ENCODE measurements around the gene SLC6A16.
"Not testable (repeated sequence)": the region's sequence is repeated elsewhere in the genome, so short reads cannot be mapped to it uniquely, and the experiment has no call there.

Gene SLC6A16

GRCh38 chr19:49324801-49325576 is at the start of gene SLC6A16:
TSS of gene SLC6A16 (minus strand) at chr19:49325191. CDS start at chr19:49311347, 13,844 bp downstream.
- no peak for DNase-seq
- in situ Hi-C loops (cut with HindIII; ENCODE audit: low pct_ligation_motif_present, low pct_unique_long_range_greater_than_20kb, low sequenced_read_pairs) = no loop called here

DNA sequence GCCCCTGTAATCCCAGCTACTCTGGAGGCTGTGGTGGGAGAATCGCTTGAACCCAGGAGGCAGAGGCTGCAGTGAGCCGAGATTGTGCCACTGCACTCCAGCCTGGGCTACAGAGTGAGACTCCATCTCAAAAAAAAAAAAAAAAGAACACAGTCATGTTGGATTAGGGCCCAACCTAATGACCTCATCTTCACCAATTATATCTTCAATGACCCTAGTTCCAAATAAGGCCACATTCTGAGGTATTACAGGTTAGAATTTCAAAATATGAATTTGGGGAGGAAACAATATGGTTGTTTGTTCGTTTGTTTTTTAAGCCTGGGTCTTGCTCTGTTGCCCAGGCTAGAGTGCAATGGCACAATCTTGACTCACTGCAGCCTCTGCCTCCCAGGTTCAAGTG is 48.2 kb upstream of the SLC6A16 start:
- DNase-seq; in situ Hi-C loops (cut with HindIII; ENCODE audit: low pct_ligation_motif_present, low pct_unique_long_range_greater_than_20kb, low sequenced_read_pairs): not testable (repeated sequence)

DNA sequence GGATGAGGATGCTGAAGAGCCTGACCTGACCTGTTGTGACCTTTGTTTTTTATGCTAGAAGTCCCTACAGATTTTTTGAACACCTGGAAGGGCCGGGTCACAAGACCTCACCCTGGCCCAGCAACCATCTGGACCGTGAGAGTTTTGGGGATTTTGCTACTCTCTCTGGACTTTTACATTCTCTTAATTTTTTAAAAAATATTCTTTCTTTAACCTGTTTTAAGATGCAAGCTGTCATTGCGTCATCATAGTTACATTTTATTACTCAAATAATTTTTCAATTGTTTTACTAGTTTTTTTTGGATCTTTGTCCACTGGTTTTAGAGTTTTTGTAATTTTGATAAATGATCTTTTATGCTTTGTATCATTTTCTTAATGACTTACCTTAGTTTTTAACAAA is 46.2 kb upstream of the SLC6A16 start:
- no peak for DNase-seq
- in situ Hi-C loops (cut with HindIII; ENCODE audit: low pct_ligation_motif_present, low pct_unique_long_range_greater_than_20kb, low sequenced_read_pairs) = no loop called here

DNA sequence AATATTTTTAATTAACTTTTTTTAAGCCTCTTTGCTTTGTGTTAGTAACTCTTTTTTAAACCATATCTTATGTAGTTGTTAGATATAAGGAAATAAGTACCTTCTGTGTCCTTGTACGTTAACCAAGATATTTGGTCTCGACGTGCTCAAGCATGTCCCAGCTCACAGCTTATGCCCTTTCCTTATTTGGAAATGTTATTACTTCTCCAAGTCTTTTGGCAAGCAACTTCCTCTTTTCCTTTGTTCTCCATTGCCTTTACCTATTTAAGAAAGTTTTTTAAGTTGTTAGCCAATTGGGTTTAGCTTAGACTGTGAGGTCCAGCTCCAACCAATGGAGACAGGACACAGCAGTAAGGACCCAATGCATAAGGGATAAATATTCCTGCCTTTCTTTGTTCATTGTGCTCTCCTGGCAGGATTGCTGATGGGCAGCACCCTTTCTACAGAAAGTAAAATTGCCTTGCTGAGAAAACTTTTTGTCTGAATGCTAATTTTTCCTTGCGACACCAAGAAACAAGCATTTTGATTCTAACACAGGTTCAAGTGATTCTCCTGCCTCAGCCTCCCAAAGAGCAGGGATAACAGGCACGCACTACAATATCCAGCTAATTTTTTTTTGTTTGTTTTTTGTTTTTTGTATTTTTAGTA is 43.8 kb upstream of the SLC6A16 start:
- no peak for DNase-seq
- in situ Hi-C loops (cut with HindIII; ENCODE audit: low pct_ligation_motif_present, low pct_unique_long_range_greater_than_20kb, low sequenced_read_pairs) = no loop called here

- in situ Hi-C loops (cut with HindIII; ENCODE audit: low pct_ligation_motif_present, low pct_unique_long_range_greater_than_20kb, low sequenced_read_pairs) = no loop called here
- no peak for DNase-seq
Measured at GRCh38 chr19:49366110-49366509, 41.1 kb upstream of the SLC6A16 start.

- in situ Hi-C loops (cut with HindIII; ENCODE audit: low pct_ligation_motif_present, low pct_unique_long_range_greater_than_20kb, low sequenced_read_pairs) = no loop called here
- DNase-seq = no peak
Measured at GRCh38 chr19:49364083-49364737, 39.2 kb upstream of the SLC6A16 start.

DNA sequence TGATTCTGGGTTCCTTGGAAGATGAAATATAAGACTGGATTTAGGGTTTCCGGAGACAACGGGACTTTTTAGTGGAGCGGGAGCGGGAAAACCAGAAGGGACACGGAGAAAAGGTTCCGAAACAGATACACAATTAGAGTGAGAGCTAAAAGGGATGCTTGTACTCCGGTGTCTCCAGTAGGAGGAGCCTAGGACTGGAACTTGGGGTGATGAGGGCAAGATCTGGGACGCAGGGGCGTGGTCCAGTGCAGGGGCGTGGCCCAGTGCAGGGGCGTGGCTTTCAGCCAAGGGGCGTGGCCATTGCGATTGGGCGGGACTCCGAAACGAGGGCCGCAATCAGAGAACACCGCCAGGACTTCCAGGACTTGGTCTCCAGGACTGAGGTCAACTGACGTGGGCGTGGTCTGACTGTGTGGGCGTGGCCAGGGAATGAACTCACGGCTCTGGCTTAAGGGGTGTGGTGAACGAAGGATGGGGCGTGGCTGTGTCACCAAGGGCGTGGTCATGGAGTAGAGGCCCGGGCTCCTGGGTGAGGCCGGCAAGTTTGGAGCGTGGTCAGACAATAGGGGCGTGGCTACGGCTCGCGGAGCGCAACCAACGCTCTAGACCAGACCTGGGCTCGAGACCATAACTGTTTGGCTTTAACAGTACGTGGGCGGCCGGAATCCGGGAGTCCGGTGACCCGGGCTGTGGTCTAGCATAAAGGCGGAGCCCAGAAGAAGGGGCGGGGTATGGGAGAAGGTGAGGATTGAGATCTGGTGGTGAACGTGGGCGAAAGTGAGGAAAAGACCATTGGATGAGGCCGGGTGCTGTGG is 38.5 kb upstream of the SLC6A16 start, which contains the start of gene DKKL1:
Gene DKKL1, plus strand, starts transcription at position 610 of the 815 bp plus-strand sequence. Its CDS starts 122 bp downstream, at position 732.
- in situ Hi-C loops (cut with HindIII; ENCODE audit: low pct_ligation_motif_present, low pct_unique_long_range_greater_than_20kb, low sequenced_read_pairs) = no loop called here
- peak; percentile 98 for DNase-seq

GRCh38 chr19:49362929-49363267 is 37.9 kb upstream of the SLC6A16 start:
- in situ Hi-C loops (cut with HindIII; ENCODE audit: low pct_ligation_motif_present, low pct_unique_long_range_greater_than_20kb, low sequenced_read_pairs) = no loop called here
- DNase-seq = no peak

DNA sequence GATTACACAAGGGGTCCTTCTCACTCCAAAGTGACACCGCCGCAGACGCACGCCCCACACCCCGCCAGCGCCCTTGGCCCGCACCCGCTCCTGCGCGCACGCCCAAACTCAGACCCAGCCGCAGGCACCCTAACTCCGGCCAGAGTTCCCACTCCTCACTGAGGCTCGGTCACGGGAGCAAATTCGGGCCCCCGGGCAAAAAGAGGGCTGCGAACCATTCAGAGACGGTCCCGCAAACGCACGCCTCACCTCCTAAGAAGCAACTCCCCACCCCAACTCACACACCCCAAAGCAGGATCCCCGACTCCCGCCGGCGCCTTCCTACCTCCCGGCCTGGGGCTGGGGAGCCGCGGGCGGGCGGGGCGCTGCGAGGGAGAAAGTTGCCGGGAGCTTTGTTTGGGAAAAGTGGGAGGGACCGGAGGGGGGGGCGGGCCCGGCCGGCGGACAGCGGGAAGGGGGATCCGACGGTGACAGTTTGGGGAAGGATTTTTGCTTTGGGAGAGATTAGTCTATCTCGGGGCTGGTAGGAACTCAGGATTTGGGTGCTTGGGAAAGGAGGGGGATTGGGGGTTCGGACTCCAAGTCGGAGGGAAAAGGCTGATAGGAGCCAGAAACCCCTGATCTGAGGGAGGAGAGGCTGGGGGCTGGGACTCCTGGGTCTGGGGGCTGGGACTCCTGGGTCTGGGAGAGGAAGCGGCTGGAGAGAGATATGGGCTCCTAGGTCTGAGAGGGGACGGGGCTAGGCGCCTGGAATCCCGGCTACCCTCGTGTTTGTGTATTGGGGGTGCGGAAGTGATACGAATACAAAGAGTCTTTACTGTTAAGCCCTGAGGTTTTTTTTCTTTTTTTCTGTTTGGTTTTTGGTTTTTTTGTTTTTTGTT is 37.3 kb upstream of the SLC6A16 start, which contains the start of gene TEAD2:
Gene TEAD2, minus strand, starts transcription at position 369 of the 881 bp plus-strand sequence. CDS start 2,341 bp downstream, outside the sequence.
- in situ Hi-C loops (cut with HindIII; ENCODE audit: low pct_ligation_motif_present, low pct_unique_long_range_greater_than_20kb, low sequenced_read_pairs) = no loop called here
- DNase-seq = peak; percentile 64

- peak; percentile 71 for DNase-seq
- in situ Hi-C loops (cut with HindIII; ENCODE audit: low pct_ligation_motif_present, low pct_unique_long_range_greater_than_20kb, low sequenced_read_pairs) = no loop called here
Measured at GRCh38 chr19:49361438-49362047, 36.6 kb upstream of the SLC6A16 start.

DNA sequence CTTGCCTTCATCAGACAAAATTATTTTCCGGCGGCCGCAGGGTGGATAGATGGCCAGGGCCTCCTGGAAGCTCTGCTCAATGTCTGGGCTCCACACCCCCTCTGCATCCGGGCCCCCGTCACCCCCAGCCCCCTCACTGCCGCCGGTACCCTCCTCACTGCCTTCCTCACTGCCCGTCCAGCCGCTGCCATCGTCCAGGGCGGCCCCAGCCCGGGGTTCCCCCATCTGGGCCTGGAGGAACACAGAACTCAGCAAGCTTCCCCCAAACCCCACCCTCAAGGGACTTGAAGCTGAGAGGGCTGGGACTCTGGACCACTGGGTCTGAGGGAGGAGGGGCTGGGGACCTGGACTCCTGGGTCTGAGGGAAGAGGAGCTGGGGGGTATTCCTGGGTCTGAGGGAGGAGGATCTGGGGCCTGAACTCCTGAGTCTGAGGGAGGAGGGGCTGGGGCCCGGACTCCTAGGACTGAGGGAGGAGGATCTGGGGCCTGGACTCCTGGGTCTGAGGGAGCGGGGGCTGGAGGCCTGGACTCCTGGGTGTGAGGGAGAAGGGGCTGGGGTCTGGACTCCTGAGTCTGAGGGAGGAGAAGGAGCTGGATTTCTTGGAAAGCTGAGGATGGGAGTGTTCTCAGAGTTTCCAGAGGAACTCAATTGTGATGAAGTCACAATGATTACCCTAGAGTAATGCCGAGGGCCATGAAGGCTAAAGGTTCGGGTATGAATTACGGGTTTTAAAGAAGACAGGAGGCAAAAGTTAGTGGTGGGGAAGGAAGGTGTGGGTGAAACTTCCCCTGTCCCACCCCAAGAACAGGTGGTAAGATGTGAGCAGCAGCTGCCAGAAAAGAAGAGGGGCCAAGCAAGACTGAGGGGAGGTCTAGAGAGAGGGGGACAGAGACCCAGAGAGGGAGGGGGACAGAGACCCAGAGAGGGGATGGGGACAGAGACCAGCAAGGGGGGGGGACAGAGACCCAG is 35.1 kb upstream of the SLC6A16 start:
- in situ Hi-C loops (cut with HindIII; ENCODE audit: low pct_ligation_motif_present, low pct_unique_long_range_greater_than_20kb, low sequenced_read_pairs) = no loop called here
- DNase-seq = no peak

DNA sequence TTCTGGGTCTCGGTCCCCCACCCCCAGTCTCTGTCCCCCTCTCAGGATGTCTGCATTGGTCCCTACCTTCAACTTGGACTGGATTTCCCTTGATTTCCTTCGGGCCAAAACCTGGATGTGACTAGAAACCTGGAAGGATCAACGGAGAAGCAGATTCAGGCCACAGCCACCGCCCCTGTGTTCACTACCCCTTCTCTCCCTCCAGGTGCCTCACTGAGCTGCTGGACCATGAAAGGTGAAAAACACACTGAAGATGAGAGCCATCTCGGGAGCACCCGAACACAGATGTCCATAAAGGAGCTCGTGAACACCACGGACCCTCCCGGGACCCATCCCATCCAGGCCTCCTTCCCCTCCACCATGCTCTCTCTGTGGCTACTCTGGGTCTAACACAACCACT is 32.2 kb upstream of the SLC6A16 start:
- in situ Hi-C loops (cut with HindIII; ENCODE audit: low pct_ligation_motif_present, low pct_unique_long_range_greater_than_20kb, low sequenced_read_pairs) = no loop called here
- DNase-seq = no peak

GRCh38 chr19:49356382-49356781 is 31.4 kb upstream of the SLC6A16 start:
- DNase-seq = no peak
- in situ Hi-C loops (cut with HindIII; ENCODE audit: low pct_ligation_motif_present, low pct_unique_long_range_greater_than_20kb, low sequenced_read_pairs) = no loop called here

- in situ Hi-C loops (cut with HindIII; ENCODE audit: low pct_ligation_motif_present, low pct_unique_long_range_greater_than_20kb, low sequenced_read_pairs) = no loop called here
- no peak for DNase-seq
Measured at GRCh38 chr19:49355909-49356353, 30.9 kb upstream of the SLC6A16 start.

DNA sequence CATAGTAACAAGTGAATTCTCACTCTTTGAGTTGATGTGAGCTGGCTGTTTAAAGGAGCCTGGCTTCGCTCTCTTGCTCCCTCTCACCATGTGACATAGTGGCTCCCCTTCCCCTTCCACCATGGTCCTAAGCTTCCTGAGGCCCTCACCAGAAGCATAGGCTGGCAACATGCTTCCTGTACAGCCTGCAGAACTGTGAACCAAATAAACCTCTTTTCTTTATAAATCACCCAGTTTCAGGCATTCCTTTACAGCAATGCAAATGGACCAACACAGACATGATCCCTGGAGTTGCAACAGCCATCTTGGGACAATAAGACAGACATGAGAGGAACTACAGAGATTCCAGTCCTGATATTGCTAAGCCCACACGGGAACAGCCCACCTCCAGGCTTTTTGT is 24.6 kb upstream of the SLC6A16 start:
- no peak for DNase-seq
- in situ Hi-C loops (cut with HindIII; ENCODE audit: low pct_ligation_motif_present, low pct_unique_long_range_greater_than_20kb, low sequenced_read_pairs) = no loop called here
